IMR-90 (cell line): ENCODE data around the gene SYNE1. TPM values are rescaled to one million over a fixed set of nuclear protein-coding genes. Genes with fewer than 3 reads are reported as not detected.

Experiments used
- ATAC-seq: fragments of 200-7000 bp; cut with Tn5 transposase; 2 replicates; pipeline ENCODE4 v1.9.1; 2020; ENCODE audit warnings: low read depth, mild to moderate bottlenecking, moderate library complexity
- BruUV-seq: library from RNA; stranded (reverse); fragments of 400-500 nt; replicated peaks from 2 replicates; lab custom pipeline; 2021; lab: Mats Ljungman, UMichigan
- CTCF ChIA-PET: fragments of 300-600 bp; formaldehyde crosslinking; extraction: SDS; loops from one replicate; lab custom pipeline; 2021; ENCODE audit warnings: antibody characterized with exemption; lab: Yijun Ruan, JAX
- POLR2A ChIA-PET: fragments of 300-600 bp; sonication (Branson Sonifier 250); formaldehyde crosslinking; loops from one replicate; lab custom pipeline; 2022; ENCODE audit warnings: antibody characterized with exemption; ENCODE audit not compliant: unreplicated experiment; lab: Charles Lee
- DNase-seq: peaks from one replicate; pipeline ENCODE4 v3.0.0; 2013
- H2AFZ ChIP-seq: replicated peaks from 2 replicates; pipeline ENCODE3; 2013; ENCODE audit warnings: low read length, mild to moderate bottlenecking; ENCODE audit not compliant: poor library complexity
- H2AK5ac ChIP-seq: 2 replicates; pipeline ENCODE4 v1.6.1; 2013; ENCODE audit warnings: low read depth, low read length, inconsistent platforms
- H2AK9ac ChIP-seq: replicated peaks from 2 replicates; pipeline ENCODE3; 2013; ENCODE audit warnings: mild to moderate bottlenecking, low read depth, low read length, moderate library complexity; ENCODE audit not compliant: poor library complexity
- H2BK120ac ChIP-seq: 2 replicates; pipeline ENCODE4 v1.6.1; 2013; ENCODE audit warnings: low read depth, low read length, inconsistent platforms
- H2BK15ac ChIP-seq: 3 replicates; pipeline ENCODE4 v1.6.1; 2013; ENCODE audit warnings: low read depth, low read length, inconsistent platforms
- H2BK20ac ChIP-seq: 2 replicates; pipeline ENCODE4 v1.6.1; 2013; ENCODE audit warnings: low read depth, mild to moderate bottlenecking, inconsistent platforms, low read length, moderate library complexity
- H2BK5ac ChIP-seq: 2 replicates; pipeline ENCODE4 v1.6.1; 2013; ENCODE audit warnings: mild to moderate bottlenecking, low read depth, low read length, inconsistent platforms; ENCODE audit not compliant: poor library complexity, severe bottlenecking
- H3K14ac ChIP-seq: replicated peaks from 2 replicates; pipeline ENCODE4 v1.6.1; 2013; ENCODE audit warnings: low read depth, low read length, inconsistent platforms
- H3K18ac ChIP-seq: 2 replicates; pipeline ENCODE4 v1.6.1; 2013; ENCODE audit warnings: low read depth, low read length, control low read depth
- H3K23ac ChIP-seq: 2 replicates; pipeline ENCODE4 v1.6.1; 2013; ENCODE audit warnings: low read depth, low read length, inconsistent platforms
- H3K27ac ChIP-seq: 2 replicates; pipeline ENCODE4 v1.5.1; 2013; ENCODE audit warnings: mild to moderate bottlenecking, control low read depth, low read length; ENCODE audit not compliant: insufficient read depth
- H3K27me3 ChIP-seq: 2 replicates; pipeline ENCODE4 v1.6.1; 2013; ENCODE audit warnings: low read length; ENCODE audit not compliant: control insufficient read depth, insufficient read depth
- H3K36me3 ChIP-seq: 2 replicates; pipeline ENCODE4 v1.6.1; 2013; ENCODE audit warnings: low read length, mixed read lengths; ENCODE audit not compliant: control insufficient read depth, insufficient read depth
- H3K4ac ChIP-seq: 2 replicates; pipeline ENCODE4 v1.6.1; 2013; ENCODE audit warnings: low read depth, low read length, inconsistent platforms
- H3K4me1 ChIP-seq: 2 replicates; pipeline ENCODE4 v1.6.1; 2013; ENCODE audit warnings: low read length, mixed read lengths; ENCODE audit not compliant: control insufficient read depth, insufficient read depth
- H3K4me2 ChIP-seq: 2 replicates; pipeline ENCODE4 v1.6.1; 2013; ENCODE audit warnings: low read depth, mild to moderate bottlenecking, control low read depth, low read length, moderate library complexity
- H3K4me3 ChIP-seq: 2 replicates; pipeline ENCODE4 v1.5.1; 2013; ENCODE audit warnings: low read depth, mild to moderate bottlenecking, control low read depth, low read length, moderate library complexity; ENCODE audit not compliant: insufficient read depth
- H3K56ac ChIP-seq: 2 replicates; pipeline ENCODE4 v1.6.1; 2013; ENCODE audit warnings: low read length, inconsistent platforms; ENCODE audit not compliant: insufficient read depth; ENCODE audit errors: extremely low read depth
- H3K79me1 ChIP-seq, 2 experiments: 2 replicates each; pipeline ENCODE4 v1.6.1; 2013; ENCODE audit warnings: low read length in 2 of 2, inconsistent platforms in 1 of 2, low read depth in 1 of 2
- H3K9ac ChIP-seq: 2 replicates; pipeline ENCODE4 v1.6.1; 2013; ENCODE audit warnings: low read depth, low read length, control low read depth
- H3K9me1 ChIP-seq: 2 replicates; pipeline ENCODE4 v1.6.1; 2013; ENCODE audit warnings: low read length, inconsistent platforms; ENCODE audit not compliant: insufficient read depth
- H3K9me3 ChIP-seq: 2 replicates; pipeline ENCODE4 v1.6.1; 2013; ENCODE audit warnings: low read length; ENCODE audit not compliant: control insufficient read depth, insufficient read depth
- H4K20me1 ChIP-seq: 2 replicates; pipeline ENCODE4 v1.6.1; 2013; ENCODE audit warnings: low read length, inconsistent platforms; ENCODE audit not compliant: insufficient read depth
- H4K5ac ChIP-seq: 2 replicates; pipeline ENCODE4 v1.6.1; 2013; ENCODE audit warnings: mild to moderate bottlenecking, low read depth, low read length, control low read depth
- H4K8ac ChIP-seq, 2 experiments: 2 replicates each; pipeline ENCODE4 v1.6.1; 2013; ENCODE audit warnings: low read depth in 2 of 2, low read length in 2 of 2, control low read depth in 1 of 2, inconsistent platforms in 1 of 2
- H4K91ac ChIP-seq: 2 replicates; pipeline ENCODE4 v1.6.1; 2013; ENCODE audit warnings: low read depth, low read length, inconsistent platforms; ENCODE audit not compliant: insufficient read depth
- BHLHE40 ChIP-seq: fragments of 150-350 bp; IDR thresholded peaks from 2 replicates; pipeline ENCODE4 v1.6.1; 2016; ENCODE audit warnings: mild to moderate bottlenecking, low read depth, low read length
- CEBPB ChIP-seq: IDR thresholded peaks from 2 replicates; pipeline ENCODE4 v1.6.1; 2012; ENCODE audit warnings: low read depth, low read length, improper control_type of control experiment
- CHD1 ChIP-seq: IDR thresholded peaks from 2 replicates; pipeline ENCODE4 v1.6.1; 2012; ENCODE audit warnings: low read depth, low read length, improper control_type of control experiment
- CTCF ChIP-seq: conservative IDR thresholded peaks from 2 replicates; pipeline ENCODE4 v1.5.1; 2012; ENCODE audit warnings: mild to moderate bottlenecking, low read depth, low read length, improper control_type of control experiment
- ELK1 ChIP-seq: fragments of 150-350 bp; IDR thresholded peaks from 2 replicates; pipeline ENCODE4 v1.6.1; 2016; ENCODE audit warnings: low read depth, mild to moderate bottlenecking, low read length, moderate library complexity, borderline replicate concordance
- FOS ChIP-seq: fragments of 150-350 bp; IDR thresholded peaks from 2 replicates; pipeline ENCODE4 v1.6.1; 2016; ENCODE audit warnings: low read depth, low read length
- MAFK ChIP-seq: IDR thresholded peaks from 2 replicates; pipeline ENCODE4 v1.6.1; 2012; ENCODE audit warnings: low read depth, low read length, improper control_type of control experiment
- MAZ ChIP-seq: IDR thresholded peaks from 2 replicates; pipeline ENCODE4 v1.6.1; 2012; ENCODE audit warnings: low read depth, mild to moderate bottlenecking, low read length, improper control_type of control experiment, moderate library complexity, borderline replicate concordance
- MXI1 ChIP-seq: IDR thresholded peaks from 2 replicates; pipeline ENCODE4 v1.6.1; 2012; ENCODE audit warnings: low read depth, mild to moderate bottlenecking, low read length, moderate library complexity, borderline replicate concordance
- NFE2L2 ChIP-seq: fragments of 150-350 bp; IDR thresholded peaks from 2 replicates; pipeline ENCODE4 v1.6.1; 2016; ENCODE audit warnings: low read depth, mild to moderate bottlenecking, low read length
- POLR2A ChIP-seq: IDR thresholded peaks from 2 replicates; pipeline ENCODE4 v1.6.1; 2012; ENCODE audit warnings: mild to moderate bottlenecking, low read depth, low read length
- RAD21 ChIP-seq: IDR thresholded peaks from 2 replicates; pipeline ENCODE4 v1.6.1; 2012; ENCODE audit warnings: low read length, improper control_type of control experiment
- RCOR1 ChIP-seq: IDR thresholded peaks from 2 replicates; pipeline ENCODE4 v1.6.1; 2012; ENCODE audit warnings: mild to moderate bottlenecking, low read length, improper control_type of control experiment; ENCODE audit not compliant: insufficient replicate concordance
- RFX5 ChIP-seq: IDR thresholded peaks from 2 replicates; pipeline ENCODE4 v1.8.0; 2012; ENCODE audit warnings: low read depth, mild to moderate bottlenecking, low read length, moderate library complexity
- SMC3 ChIP-seq: fragments of 150-350 bp; IDR thresholded peaks from 2 replicates; pipeline ENCODE4 v1.6.1; 2016; ENCODE audit warnings: low read depth, mild to moderate bottlenecking, antibody characterized with exemption, low read length, moderate library complexity
- USF2 ChIP-seq: fragments of 150-350 bp; IDR thresholded peaks from 2 replicates; pipeline ENCODE4 v1.6.1; 2017; ENCODE audit warnings: mild to moderate bottlenecking, antibody characterized with exemption, low read length, low read depth
- WGBS, 2 experiments: methylation state at CpG; one replicate each; pipeline versions ENCODE4 v1.1.5 to v1.1.7; 2013; ENCODE audit warnings: missing lambda C conversion rate in 2 of 2; ENCODE audit not compliant: insufficient read length in 1 of 2; ENCODE audit errors: extremely low coverage in 2 of 2; 5-methylcytosine and 5-hydroxymethylcytosine counted together
- dilution Hi-C: fragments of 300-500 bp; cut with HindIII; formaldehyde crosslinking; loops from one replicate; pipeline ENCODE4 v1.14.3; 2018; ENCODE audit warnings: low sequenced_read_pairs; ENCODE audit not compliant: unreplicated experiment
- in situ Hi-C: fragments of 300-500 bp; cut with MboI; formaldehyde crosslinking; loops from 3 replicates; pipeline ENCODE4 v1.14.3; 2019; ENCODE audit warnings: low sequenced_read_pairs, inconsistent platforms, mixed read lengths
- intact Hi-C: fragments of 100-400 bp; cut with micrococcal nuclease; formaldehyde crosslinking; loops from 2 replicates; pipeline ENCODE4 v1.10.0; 2022
- polyA plus RNA-seq, 3 experiments: library from polyadenylated mRNA; depleted of rRNA; stranded (reverse); fragments of >200 nt; gene quantifications; 2 replicates each; pipeline ENCODE4 v1.2.3, GENCODE V29; 2012; ENCODE audit warnings: low replicate concordance in 1 of 3
- total RNA-seq: library from RNA; depleted of rRNA; stranded (reverse); fragments of >200 nt; gene quantifications from 2 replicates; pipeline ENCODE4 v1.2.3, GENCODE V29; 2012

The SYNE1 gene
- total and polyA plus RNA-seq, 2 of the 4 experiments (the other 2 are of a cell fraction) = 34.1 to 159 TPM

- ChIA-PET POLR2A (no interaction called here), CTCF (no interaction called here)
- H2AK9ac ChIP-seq = no peak overlapping the region
- H3K9me1 ChIP-seq = peaks cover 11% of the 10 kb centered on the region
- no peaks in the 10 kb centered on the region for H3K27me3 ChIP-seq
- no peak overlapping the region for H3K18ac ChIP-seq
- H3K9ac ChIP-seq = no peak overlapping the region
- no peak overlapping the region for H2AFZ ChIP-seq
- intact Hi-C loops = loop anchor here (5.0 to 10.0 kb wide), 3 partner anchors 58 to 823 kb away; no protein-coding TSS in a partner anchor
- H3K14ac ChIP-seq = no peak overlapping the region
- H4K91ac ChIP-seq = no peak overlapping the region
- peak overlapping the region; percentile 31 for H2BK5ac ChIP-seq
- H3K56ac ChIP-seq = no peak overlapping the region
- H2AK5ac ChIP-seq = no peak overlapping the region
- no CpG with 5 or more reads among the region's 2 CpGs for WGBS, 2 experiments
- TF ChIP-seq CTCF = no peak
- no peak for TF ChIP-seq CHD1
- TF ChIP-seq RFX5 = no peak
- no peak for TF ChIP-seq CEBPB
- TF ChIP-seq SMC3 = no peak
- no peak for TF ChIP-seq BHLHE40
- no peak for TF ChIP-seq MAZ
- TF ChIP-seq MAFK = no peak
- TF ChIP-seq MXI1 = no peak
- no peak for TF ChIP-seq RCOR1
- TF ChIP-seq FOS = no peak
- no peak for TF ChIP-seq NFE2L2
- TF ChIP-seq USF2 = no peak
- no peak for TF ChIP-seq ELK1
- no peak for TF ChIP-seq POLR2A
- TF ChIP-seq RAD21 = no peak
- no peak overlapping the region for H3K4ac ChIP-seq
- H3K79me1 ChIP-seq = peaks cover 5 to 8% of the 10 kb centered on the region in 2 experiments; a peak in 2 of 4 replicates
- H3K23ac ChIP-seq = no peak overlapping the region
- no peak overlapping the region for H3K27ac ChIP-seq
- no peak overlapping the region for H3K4me2 ChIP-seq
- ATAC-seq (no peak), DNase-seq (no peak)
- H3K4me1 ChIP-seq = peaks cover 11% of the 10 kb centered on the region
- no peaks in the 10 kb centered on the region for H3K9me3 ChIP-seq
- no peak overlapping the region for H4K8ac ChIP-seq
- H2BK20ac ChIP-seq = no peak overlapping the region
- dilution Hi-C loops = no loop called here
- H2BK120ac ChIP-seq = no peak overlapping the region
- H4K20me1 ChIP-seq = no peaks in the 10 kb centered on the region
- H3K36me3 ChIP-seq = peaks cover 24% of the 10 kb centered on the region
- H2BK15ac ChIP-seq = no peak overlapping the region
- in situ Hi-C loops = loop anchor here (10.0 kb wide), 1 partner anchor 501 kb away; no protein-coding TSS in a partner anchor
- BruUV-seq = no TSS peak
- no peak overlapping the region for H4K5ac ChIP-seq
- H3K4me3 ChIP-seq = no peak overlapping the region
Measured at GRCh38 chr6:152265651-152266050, 371.5 kb downstream of the SYNE1 start.
